ENCODE results near the gene CSN2.
"Not testable (repeated sequence)": the region's sequence is repeated elsewhere in the genome, so short reads cannot be mapped to it uniquely, and the experiment has no call there.

DNA sequence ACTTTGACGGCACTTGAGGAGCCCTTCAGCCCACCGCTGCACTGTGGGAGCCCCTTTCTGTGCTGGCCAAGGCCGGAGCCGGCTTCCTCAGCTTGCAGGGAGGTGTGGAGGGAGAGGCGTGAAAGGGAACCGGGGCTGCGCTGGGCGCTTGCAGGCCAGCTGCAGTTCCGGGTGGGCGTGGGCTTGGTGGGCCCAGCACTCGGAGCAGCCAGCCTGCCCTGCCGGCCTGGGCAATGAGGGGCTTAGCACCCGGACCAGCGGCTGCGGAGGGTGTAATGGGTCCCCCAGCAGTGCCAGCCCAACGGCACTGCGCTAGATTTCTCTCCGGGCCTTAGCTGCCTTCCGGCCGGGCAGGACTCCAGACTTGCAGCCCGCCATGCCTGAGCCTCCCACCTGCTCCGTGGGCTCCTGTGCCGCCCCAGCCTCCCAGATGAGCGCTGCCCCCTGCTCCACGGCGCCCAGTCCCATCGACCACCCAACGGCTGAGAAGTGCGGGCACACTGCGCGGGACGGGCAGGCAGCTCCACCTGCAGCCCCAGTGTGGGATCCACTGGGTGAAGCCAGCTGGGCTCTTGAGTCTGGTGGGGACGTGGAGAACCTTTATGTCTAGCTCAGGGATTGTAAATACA, 41.6 kb downstream of the CSN2 start:
- TF ChIP-seq POLR2A (IDR thresholded peaks at IDR 0.05); POLR2AphosphoS5 (IDR thresholded peaks at IDR 0.05); EP300 (IDR thresholded peaks at IDR 0.05; ENCODE audit: low read depth): not testable (repeated sequence)
- TF ChIP-seq, protein P1, sequence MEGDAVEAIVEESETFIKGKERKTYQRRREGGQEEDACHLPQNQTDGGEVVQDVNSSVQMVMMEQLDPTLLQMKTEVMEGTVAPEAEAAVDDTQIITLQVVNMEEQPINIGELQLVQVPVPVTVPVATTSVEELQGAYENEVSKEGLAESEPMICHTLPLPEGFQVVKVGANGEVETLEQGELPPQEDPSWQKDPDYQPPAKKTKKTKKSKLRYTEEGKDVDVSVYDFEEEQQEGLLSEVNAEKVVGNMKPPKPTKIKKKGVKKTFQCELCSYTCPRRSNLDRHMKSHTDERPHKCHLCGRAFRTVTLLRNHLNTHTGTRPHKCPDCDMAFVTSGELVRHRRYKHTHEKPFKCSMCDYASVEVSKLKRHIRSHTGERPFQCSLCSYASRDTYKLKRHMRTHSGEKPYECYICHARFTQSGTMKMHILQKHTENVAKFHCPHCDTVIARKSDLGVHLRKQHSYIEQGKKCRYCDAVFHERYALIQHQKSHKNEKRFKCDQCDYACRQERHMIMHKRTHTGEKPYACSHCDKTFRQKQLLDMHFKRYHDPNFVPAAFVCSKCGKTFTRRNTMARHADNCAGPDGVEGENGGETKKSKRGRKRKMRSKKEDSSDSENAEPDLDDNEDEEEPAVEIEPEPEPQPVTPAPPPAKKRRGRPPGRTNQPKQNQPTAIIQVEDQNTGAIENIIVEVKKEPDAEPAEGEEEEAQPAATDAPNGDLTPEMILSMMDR (IDR thresholded peaks at IDR 0.05): not testable (repeated sequence)

All from transverse colon (tissue), 4 donors.